WTC11 (cell line): ENCODE data around the gene ELOVL7. TPM values are rescaled to one million over a fixed set of nuclear protein-coding genes. Genes with fewer than 3 reads are reported as not detected.

ENCODE experiments used
- ATAC-seq: fragments of 200-7000 bp; cut with Tn5 transposase; 2 replicates; pipeline ENCODE4 v1.10.0; 2021; ENCODE audit warnings: mild to moderate bottlenecking, moderate library complexity
- CTCF ChIA-PET: fragments of 300-600 bp; sonication (Branson Sonifier 250); formaldehyde crosslinking; loops from one replicate; lab custom pipeline; 2021; ENCODE audit warnings: antibody characterized with exemption; lab: Charles Lee
- POLR2A ChIA-PET: fragments of 350-600 bp; sonication (Branson Sonifier 250); formaldehyde crosslinking; loops from one replicate; lab custom pipeline; 2021; ENCODE audit warnings: antibody characterized with exemption; lab: Charles Lee
- DNase-seq: peaks from one replicate; pipeline ENCODE4 v3.0.0; 2021; ENCODE audit warnings: low spot score
- H3K27ac Mint-ChIP-seq: 2 replicates; pipeline ENCODE4 v1.8.0; 2021; ENCODE audit warnings: mixed read lengths
- H3K27me3 Mint-ChIP-seq: 2 replicates; pipeline ENCODE4 v1.8.0; 2021; ENCODE audit warnings: low read depth, mild to moderate bottlenecking, moderate library complexity, mixed read lengths
- H3K36me3 Mint-ChIP-seq: 2 replicates; pipeline ENCODE4 v1.8.0; 2021; ENCODE audit warnings: mixed read lengths
- H3K4me1 Mint-ChIP-seq: 2 replicates; pipeline ENCODE4 v1.8.0; 2022; ENCODE audit warnings: mixed read lengths
- H3K4me3 Mint-ChIP-seq: 2 replicates; pipeline ENCODE4 v1.8.0; 2021; ENCODE audit warnings: mild to moderate bottlenecking, moderate library complexity, mixed read lengths
- H3K9me3 Mint-ChIP-seq: 2 replicates; pipeline ENCODE4 v1.8.0; 2021; ENCODE audit warnings: mixed read lengths
- ATF1 ChIP-seq: sonication (generic); formaldehyde crosslinking; IDR thresholded peaks from 2 replicates; pipeline ENCODE4 v1.8.1; 2023; ENCODE audit warnings: mild to moderate bottlenecking, moderate library complexity, missing genetic modification reagents
- ATF3 ChIP-seq: sonication (generic); formaldehyde crosslinking; conservative IDR thresholded peaks from 2 replicates; pipeline ENCODE4 v1.8.1; 2022; ENCODE audit warnings: mild to moderate bottlenecking, missing genetic modification reagents
- CDX4 ChIP-seq: fragments of 250-450 bp; sonication (Bioruptor Pico); IDR thresholded peaks from 2 replicates; pipeline ENCODE4 v1.9.0; 2021; ENCODE audit warnings: moderate library complexity, mild to moderate bottlenecking, inconsistent platforms, borderline replicate concordance
- E2F1 ChIP-seq: sonication (generic); formaldehyde crosslinking; IDR thresholded peaks from 2 replicates; pipeline ENCODE4 v1.8.0; 2022; ENCODE audit warnings: mild to moderate bottlenecking, missing genetic modification reagents
- E2F5 ChIP-seq: sonication (generic); formaldehyde crosslinking; IDR thresholded peaks from 2 replicates; pipeline ENCODE4 v1.8.1; 2022; ENCODE audit warnings: mild to moderate bottlenecking, moderate library complexity, missing genetic modification reagents
- ELF4 ChIP-seq: sonication (generic); formaldehyde crosslinking; IDR thresholded peaks from 2 replicates; pipeline ENCODE4 v1.8.1; 2022; ENCODE audit warnings: low read depth, mild to moderate bottlenecking, moderate library complexity, missing genetic modification reagents
- FOXP1 ChIP-seq: sonication (generic); formaldehyde crosslinking; IDR thresholded peaks from 2 replicates; pipeline ENCODE4 v1.8.0; 2022; ENCODE audit warnings: missing genetic modification reagents, mild to moderate bottlenecking, moderate library complexity, borderline replicate concordance
- HMGXB4 ChIP-seq: sonication (generic); formaldehyde crosslinking; IDR thresholded peaks from 2 replicates; pipeline ENCODE4 v1.8.1; 2023; ENCODE audit warnings: mild to moderate bottlenecking, moderate library complexity, missing genetic modification reagents
- MXD4 ChIP-seq: fragments of 250-450 bp; sonication (Bioruptor Pico); IDR thresholded peaks from 2 replicates; pipeline ENCODE4 v1.8.0; 2021; ENCODE audit warnings: mild to moderate bottlenecking, moderate library complexity, borderline replicate concordance
- NFE2L1 ChIP-seq: sonication (generic); formaldehyde crosslinking; IDR thresholded peaks from 2 replicates; pipeline ENCODE4 v1.8.1; 2023; ENCODE audit warnings: missing genetic modification reagents
- PREB ChIP-seq: sonication (generic); formaldehyde crosslinking; IDR thresholded peaks from 2 replicates; pipeline ENCODE4 v1.8.1; 2022; ENCODE audit warnings: mild to moderate bottlenecking, missing genetic modification reagents, moderate library complexity, borderline replicate concordance
- PRRX2 ChIP-seq: fragments of 250-450 bp; sonication (Bioruptor Pico); IDR thresholded peaks from 2 replicates; pipeline ENCODE4 v1.8.0; 2021; ENCODE audit warnings: mild to moderate bottlenecking
- RELA ChIP-seq: sonication (generic); formaldehyde crosslinking; IDR thresholded peaks from 2 replicates; pipeline ENCODE4 v1.8.1; 2022; ENCODE audit warnings: missing genetic modification reagents, mild to moderate bottlenecking, borderline replicate concordance
- SMAD3 ChIP-seq: sonication (generic); formaldehyde crosslinking; IDR thresholded peaks from 2 replicates; pipeline ENCODE4 v1.8.0; 2022; ENCODE audit warnings: missing genetic modification reagents, mild to moderate bottlenecking, borderline replicate concordance
- STAT6 ChIP-seq: sonication (generic); formaldehyde crosslinking; conservative IDR thresholded peaks from 2 replicates; pipeline ENCODE4 v1.8.1; 2023; ENCODE audit warnings: mild to moderate bottlenecking, low read depth, missing genetic modification reagents, moderate library complexity
- TCF7 ChIP-seq: sonication (generic); formaldehyde crosslinking; IDR thresholded peaks from 2 replicates; pipeline ENCODE4 v1.8.0; 2022; ENCODE audit warnings: mild to moderate bottlenecking, low read depth, missing genetic modification reagents, moderate library complexity
- TEAD4 ChIP-seq: sonication (generic); formaldehyde crosslinking; IDR thresholded peaks from 2 replicates; pipeline ENCODE4 v1.8.0; 2022; ENCODE audit warnings: mild to moderate bottlenecking, missing genetic modification reagents
- USF2 ChIP-seq: sonication (generic); formaldehyde crosslinking; IDR thresholded peaks from 2 replicates; pipeline ENCODE4 v1.8.1; 2023; ENCODE audit warnings: mild to moderate bottlenecking, missing genetic modification reagents, moderate library complexity
- ZMAT4 ChIP-seq: fragments of 250-450 bp; sonication (Bioruptor Pico); IDR thresholded peaks from 2 replicates; pipeline ENCODE4 v1.9.0; 2021; ENCODE audit warnings: mild to moderate bottlenecking
- ZNF263 ChIP-seq: sonication (generic); formaldehyde crosslinking; IDR thresholded peaks from 2 replicates; pipeline ENCODE4 v1.8.1; 2022; ENCODE audit warnings: low read depth, mild to moderate bottlenecking, moderate library complexity, missing genetic modification reagents
- total RNA-seq: library from RNA; stranded (reverse); gene quantifications from 3 replicates; pipeline ENCODE4 v1.2.3, GENCODE V29; 2021

ELOVL7 gene
- total RNA-seq, 1 experiment from 2014 or later = 7.1 TPM

GRCh38 chr5:60802986-60803385 is 41.1 kb downstream of the ELOVL7 start:
- Mint-ChIP-seq H3K27me3 (no peaks in the 10 kb centered on the region; the same call in 1 of the 2 replicates), H3K36me3 (no peaks in the 10 kb centered on the region), H3K4me3 (no peak overlapping the region), H3K27ac (no peak overlapping the region), H3K4me1 (peaks cover 38% of the 10 kb centered on the region), H3K9me3 (0 out of 2 replicates have a peak, but pooled peaks cover 3% of the 10 kb centered on the region)
- ATAC-seq = no peak
- ChIA-PET POLR2A (no interaction called here), CTCF (no interaction called here)
- TF ChIP-seq USF2 (CRISPR knock-in tag) (0 out of 2 replicates have a peak, but pooled peaks have one; percentile 11), ATF3 (no peak)
- no peak for DNase-seq

GRCh38 chr5:60802226-60802625 is 41.8 kb downstream of the ELOVL7 start:
- ATAC-seq = no peak
- no peak for TF ChIP-seq MXD4 (CRISPR knock-in tag)
- no peak for TF ChIP-seq NFE2L1 (CRISPR knock-in tag)
- TF ChIP-seq TCF7 (CRISPR knock-in tag) = no peak
- no peak for TF ChIP-seq CDX4
- no peak for TF ChIP-seq ELF4
- TF ChIP-seq PREB (CRISPR knock-in tag) = no peak
- TF ChIP-seq FOXP1 = no peak
- TF ChIP-seq SMAD3 (CRISPR knock-in tag) = no peak
- TF ChIP-seq PRRX2 (CRISPR knock-in tag) = no peak
- no peak for TF ChIP-seq E2F5 (CRISPR knock-in tag)
- TF ChIP-seq ATF1 (CRISPR knock-in tag) = no peak
- TF ChIP-seq TEAD4 (CRISPR knock-in tag) = no peak
- Mint-ChIP-seq H3K36me3 (no peaks in the 10 kb centered on the region), H3K9me3 (0 out of 2 replicates have a peak, but pooled peaks cover under 1% of the 10 kb centered on the region), H3K27ac (no peak overlapping the region), H3K27me3 (no peaks in the 10 kb centered on the region; the same call in 1 of the 2 replicates), H3K4me3 (no peak overlapping the region), H3K4me1 (peaks cover 42% of the 10 kb centered on the region)
- POLR2A ChIA-PET = no interaction called here
- no peak for DNase-seq
- CTCF ChIA-PET = no interaction called here

GRCh38 chr5:60797482-60798153 is 46.5 kb downstream of the ELOVL7 start:
- CTCF ChIA-PET = interaction anchor here (0.9 kb wide), 1 partner anchor 50 kb away, joined by 4 read pairs; no protein-coding TSS in a partner anchor
- peak; percentile 80 for ATAC-seq
- peak; percentile 24 for DNase-seq
- H3K4me3 Mint-ChIP-seq = peak overlapping the region; percentile 58
- H3K4me1 Mint-ChIP-seq = peaks cover 36% of the 10 kb centered on the region
- H3K27ac Mint-ChIP-seq = peak overlapping the region; percentile 14; the same call in 1 of the 2 replicates
- no peaks in the 10 kb centered on the region for H3K9me3 Mint-ChIP-seq
- H3K36me3 Mint-ChIP-seq = peaks cover 4% of the 10 kb centered on the region; the same call in 1 of the 2 replicates
- POLR2A ChIA-PET = no interaction called here
- H3K27me3 Mint-ChIP-seq = no peaks in the 10 kb centered on the region; the same call in 1 of the 2 replicates
- TF ChIP-seq RELA (CRISPR knock-in tag) = no peak
- no peak for TF ChIP-seq HMGXB4 (CRISPR knock-in tag)
- TF ChIP-seq TCF7 (CRISPR knock-in tag) = no peak
- no peak for TF ChIP-seq ZNF263 (CRISPR knock-in tag)
- no peak for TF ChIP-seq ZMAT4
- TF ChIP-seq E2F1 = no peak
- TF ChIP-seq STAT6 = no peak
